GM18499 (cell line): ENCODE measurements around the gene SLC9A5.

Experiments used
- ATAC-seq: cut with Tn5 transposase; IDR thresholded peaks from one replicate; pipeline ENCODE4 v1.9.1; 2021; ENCODE audit warnings: moderate number of reproducible peaks; ENCODE audit not compliant: insufficient read depth, unreplicated experiment

SLC9A5 gene, protein sequence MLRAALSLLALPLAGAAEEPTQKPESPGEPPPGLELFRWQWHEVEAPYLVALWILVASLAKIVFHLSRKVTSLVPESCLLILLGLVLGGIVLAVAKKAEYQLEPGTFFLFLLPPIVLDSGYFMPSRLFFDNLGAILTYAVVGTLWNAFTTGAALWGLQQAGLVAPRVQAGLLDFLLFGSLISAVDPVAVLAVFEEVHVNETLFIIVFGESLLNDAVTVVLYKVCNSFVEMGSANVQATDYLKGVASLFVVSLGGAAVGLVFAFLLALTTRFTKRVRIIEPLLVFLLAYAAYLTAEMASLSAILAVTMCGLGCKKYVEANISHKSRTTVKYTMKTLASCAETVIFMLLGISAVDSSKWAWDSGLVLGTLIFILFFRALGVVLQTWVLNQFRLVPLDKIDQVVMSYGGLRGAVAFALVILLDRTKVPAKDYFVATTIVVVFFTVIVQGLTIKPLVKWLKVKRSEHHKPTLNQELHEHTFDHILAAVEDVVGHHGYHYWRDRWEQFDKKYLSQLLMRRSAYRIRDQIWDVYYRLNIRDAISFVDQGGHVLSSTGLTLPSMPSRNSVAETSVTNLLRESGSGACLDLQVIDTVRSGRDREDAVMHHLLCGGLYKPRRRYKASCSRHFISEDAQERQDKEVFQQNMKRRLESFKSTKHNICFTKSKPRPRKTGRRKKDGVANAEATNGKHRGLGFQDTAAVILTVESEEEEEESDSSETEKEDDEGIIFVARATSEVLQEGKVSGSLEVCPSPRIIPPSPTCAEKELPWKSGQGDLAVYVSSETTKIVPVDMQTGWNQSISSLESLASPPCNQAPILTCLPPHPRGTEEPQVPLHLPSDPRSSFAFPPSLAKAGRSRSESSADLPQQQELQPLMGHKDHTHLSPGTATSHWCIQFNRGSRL

DNA sequence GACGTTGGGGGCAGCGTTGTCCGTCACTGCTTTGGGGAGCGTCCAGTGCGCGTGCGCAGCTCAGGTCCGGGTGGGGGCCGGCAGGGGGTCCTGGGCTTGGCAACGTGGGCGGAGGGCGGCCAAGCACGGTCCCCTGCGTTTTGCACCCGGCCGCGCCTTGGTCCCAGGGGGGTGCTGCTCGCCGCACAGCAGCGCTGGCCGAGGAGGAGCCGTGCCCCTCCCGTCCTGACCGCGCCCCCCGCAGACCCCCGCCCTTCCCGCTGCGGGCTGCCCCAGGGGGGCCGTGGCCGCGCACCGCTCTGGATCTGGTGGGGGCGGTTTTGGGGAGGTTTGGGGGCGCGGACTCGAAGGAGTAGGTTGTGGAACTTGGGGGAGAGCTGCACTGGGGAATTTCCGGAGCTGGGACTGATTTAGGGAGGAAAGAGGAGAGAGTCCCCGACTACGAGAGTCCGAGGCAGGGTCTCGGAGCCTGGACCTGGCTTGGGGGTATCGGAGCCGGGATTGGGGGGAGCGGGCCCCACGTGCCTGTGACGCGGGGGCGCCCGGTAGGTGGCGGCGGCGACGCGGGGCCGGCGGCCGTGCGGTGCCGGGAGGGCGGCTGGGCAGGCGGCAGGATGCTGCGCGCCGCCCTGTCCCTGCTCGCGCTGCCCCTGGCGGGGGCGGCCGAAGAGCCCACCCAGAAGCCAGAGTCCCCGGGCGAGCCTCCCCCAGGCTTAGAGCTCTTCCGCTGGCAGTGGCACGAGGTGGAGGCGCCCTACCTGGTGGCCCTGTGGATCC, at the start of gene SLC9A5:
SLC9A5 (plus strand) TSS at position 579 of the 777 bp plus-strand sequence; CDS start at position 615, 36 bp downstream.
- no peak for ATAC-seq

DNA sequence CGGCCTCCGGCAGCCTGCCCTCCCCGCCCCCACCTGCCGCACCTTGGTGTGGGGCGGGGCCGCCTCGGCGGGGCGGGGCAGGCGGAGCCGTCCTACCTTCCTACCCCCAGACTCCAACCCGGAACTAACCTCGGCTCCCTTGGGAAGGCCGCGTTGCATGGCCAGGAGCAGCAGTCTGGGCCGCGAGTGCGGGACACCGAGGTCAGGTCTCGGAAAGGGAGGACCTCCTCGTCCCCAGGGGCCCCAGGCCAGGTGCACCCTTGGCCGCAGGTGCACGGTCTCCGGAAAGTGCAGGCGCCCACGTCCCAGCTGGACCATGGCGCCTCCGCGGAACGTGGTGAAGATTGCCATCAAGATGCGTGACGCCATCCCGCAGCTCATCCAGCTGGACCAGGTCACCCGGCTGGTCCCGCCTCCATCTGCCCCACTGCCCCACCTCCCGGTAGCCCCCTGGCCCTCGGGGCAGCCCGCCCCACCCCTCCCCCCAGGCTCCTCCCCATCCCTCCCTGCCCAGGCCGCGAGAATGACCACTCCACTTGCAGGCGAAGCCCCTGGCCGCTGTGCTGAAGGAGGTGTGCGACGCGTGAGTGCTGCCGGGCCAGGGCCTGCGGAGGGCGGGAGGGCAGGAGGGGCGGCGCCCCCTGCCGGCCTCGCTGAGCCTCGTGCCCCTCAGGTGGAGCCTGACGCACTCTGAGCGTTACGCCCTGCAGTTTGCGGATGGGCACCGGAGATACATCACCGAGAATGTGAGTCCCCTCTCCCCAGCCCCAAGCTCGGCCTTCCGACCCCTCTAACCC, 49.6 kb upstream of the SLC9A5 start, which contains the start of gene ELMO3:
ELMO3 (plus strand) TSS at position 121 of the 797 bp plus-strand sequence; CDS start at position 317, 196 bp downstream.
- ATAC-seq: no peak

DNA sequence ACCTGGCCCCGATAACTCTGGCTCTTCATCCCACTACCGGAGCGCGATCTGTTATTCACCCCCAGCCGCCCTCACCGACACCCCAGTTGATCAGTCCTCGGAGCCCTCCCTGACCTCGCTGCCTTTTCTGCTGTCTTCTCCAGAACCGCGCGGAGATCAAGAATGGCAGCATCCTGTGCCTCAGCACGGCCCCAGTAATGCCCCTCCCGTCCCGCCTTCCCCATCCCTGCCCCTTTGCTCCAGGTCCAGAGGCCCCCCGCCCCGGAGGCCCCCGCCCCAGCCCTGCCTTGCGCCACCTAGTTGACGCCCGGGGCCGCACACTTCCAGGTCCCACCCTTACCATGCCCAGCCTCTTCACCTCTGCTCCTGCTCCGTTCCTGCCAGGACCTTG, 49.0 kb upstream of the SLC9A5 start:
- ATAC-seq: no peak

DNA sequence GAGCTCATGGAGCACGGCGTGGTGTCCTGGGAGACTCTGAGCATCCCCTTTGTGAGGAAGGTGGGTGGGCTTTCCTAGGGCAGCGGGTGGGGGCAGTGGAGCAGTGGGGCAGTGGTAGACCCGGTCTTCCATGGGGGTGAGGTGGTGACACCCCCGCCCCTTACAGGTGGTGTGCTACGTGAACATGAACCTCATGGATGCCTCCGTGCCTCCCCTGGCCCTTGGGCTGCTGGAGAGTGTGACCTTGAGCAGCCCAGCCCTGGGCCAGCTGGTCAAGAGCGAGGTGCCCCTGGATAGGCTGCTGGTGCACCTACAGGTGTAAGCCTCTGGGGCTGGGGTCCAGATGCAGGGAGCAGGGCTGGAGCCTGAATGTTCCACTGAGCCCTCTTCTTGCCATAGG, 48.3 kb upstream of the SLC9A5 start:
- ATAC-seq: no peak

DNA sequence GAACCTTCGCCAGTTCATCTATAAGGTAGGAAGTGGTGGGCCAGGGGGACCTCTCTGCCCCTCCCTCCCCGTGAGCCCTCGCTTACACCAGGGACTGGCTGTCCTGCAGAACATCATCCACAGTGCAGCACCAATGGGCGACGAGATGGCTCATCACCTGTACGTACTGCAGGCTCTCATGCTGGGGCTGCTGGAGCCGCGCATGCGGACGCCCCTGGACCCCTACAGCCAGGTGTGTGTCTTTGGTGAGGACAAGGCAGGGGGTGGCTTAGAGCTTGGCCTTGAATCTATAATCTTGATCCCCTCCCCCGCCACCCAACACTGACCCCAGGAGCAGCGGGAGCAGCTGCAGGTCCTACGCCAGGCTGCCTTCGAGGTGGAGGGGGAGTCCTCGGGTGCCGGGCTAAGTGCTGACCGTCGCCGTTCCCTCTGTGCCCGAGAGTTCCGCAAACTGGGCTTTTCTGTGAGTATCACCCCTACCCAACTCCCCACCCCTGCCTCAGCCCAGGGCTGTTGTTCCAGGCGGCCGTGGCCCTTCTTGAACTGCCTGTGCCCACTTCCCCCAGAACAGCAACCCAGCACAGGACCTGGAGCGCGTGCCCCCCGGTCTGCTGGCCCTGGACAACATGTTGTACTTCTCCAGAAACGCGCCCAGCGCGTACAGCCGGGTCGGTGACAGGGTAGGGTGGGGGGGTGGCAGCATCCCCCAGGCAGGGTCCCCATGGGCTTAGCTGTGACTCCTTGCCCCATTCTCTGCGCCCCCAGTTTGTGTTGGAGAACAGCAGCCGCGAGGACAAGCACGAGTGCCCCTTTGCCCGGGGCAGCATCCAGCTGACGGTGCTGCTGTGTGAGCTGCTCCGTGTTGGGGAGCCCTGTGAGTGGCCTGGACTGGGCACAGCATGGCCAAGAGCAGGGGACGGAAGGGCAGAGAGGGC, 47.1 kb upstream of the SLC9A5 start:
- no peak for ATAC-seq

DNA sequence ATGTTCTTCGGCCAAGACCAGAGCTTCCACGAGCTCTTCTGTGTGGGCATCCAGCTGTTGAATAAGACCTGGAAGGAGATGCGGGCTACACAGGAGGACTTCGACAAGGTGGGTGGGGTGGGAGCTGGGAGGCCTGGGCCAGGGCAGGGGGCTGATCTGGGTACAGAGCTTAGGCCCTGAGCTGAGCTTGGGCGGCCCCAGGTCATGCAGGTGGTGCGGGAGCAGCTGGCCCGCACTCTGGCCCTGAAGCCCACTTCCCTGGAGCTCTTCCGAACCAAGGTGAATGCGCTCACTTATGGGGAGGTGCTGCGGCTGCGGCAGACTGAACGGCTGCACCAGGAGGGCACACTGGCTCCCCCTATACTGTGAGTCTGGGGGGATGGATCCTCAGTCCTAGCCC, 46.4 kb upstream of the SLC9A5 start:
- no peak for ATAC-seq

DNA sequence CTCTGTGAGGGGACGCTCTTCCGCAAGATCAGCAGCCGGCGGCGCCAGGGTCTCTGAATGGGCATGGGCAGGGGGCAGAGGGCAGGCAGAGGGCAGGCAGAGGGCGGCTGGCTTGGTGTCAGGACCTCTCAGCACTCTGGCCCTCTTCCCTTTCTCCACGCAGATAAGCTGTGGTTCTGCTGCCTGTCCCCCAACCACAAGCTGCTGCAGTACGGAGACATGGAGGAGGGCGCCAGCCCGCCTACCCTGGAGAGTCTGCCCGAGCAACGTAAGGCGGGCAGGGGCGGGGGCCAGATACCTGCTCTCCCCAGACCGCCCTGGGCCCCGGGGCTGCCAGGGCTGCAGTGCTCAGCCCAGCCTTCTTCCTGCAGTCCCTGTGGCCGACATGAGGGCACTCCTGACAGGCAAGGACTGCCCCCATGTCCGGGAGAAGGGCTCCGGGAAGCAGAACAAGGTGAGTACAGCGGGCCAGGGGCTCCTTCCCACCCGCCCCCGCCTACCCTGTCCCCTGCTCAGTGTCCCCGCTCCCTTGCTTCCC, 45.8 kb upstream of the SLC9A5 start:
- ATAC-seq: no peak

DNA sequence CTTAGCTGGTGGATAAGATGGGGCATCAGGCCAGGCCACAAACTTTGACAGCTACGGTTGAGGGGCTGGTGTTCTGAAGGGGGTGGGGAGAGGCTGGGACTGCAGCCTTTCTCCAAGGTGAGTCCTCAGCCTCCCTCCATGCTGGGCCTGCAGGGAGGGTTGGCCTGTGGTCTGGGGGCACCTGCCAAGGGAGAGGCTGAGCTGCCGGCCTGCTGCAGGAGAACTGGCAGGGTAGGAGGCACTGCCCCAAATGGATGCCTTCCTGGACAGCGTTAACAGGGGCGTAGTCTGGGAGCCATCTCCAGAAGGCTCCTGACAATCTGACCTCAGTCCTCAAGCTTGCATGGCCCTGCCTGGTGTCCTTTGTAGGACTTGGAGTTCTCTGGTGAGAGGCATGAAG, 44.7 kb upstream of the SLC9A5 start:
- no peak for ATAC-seq

DNA sequence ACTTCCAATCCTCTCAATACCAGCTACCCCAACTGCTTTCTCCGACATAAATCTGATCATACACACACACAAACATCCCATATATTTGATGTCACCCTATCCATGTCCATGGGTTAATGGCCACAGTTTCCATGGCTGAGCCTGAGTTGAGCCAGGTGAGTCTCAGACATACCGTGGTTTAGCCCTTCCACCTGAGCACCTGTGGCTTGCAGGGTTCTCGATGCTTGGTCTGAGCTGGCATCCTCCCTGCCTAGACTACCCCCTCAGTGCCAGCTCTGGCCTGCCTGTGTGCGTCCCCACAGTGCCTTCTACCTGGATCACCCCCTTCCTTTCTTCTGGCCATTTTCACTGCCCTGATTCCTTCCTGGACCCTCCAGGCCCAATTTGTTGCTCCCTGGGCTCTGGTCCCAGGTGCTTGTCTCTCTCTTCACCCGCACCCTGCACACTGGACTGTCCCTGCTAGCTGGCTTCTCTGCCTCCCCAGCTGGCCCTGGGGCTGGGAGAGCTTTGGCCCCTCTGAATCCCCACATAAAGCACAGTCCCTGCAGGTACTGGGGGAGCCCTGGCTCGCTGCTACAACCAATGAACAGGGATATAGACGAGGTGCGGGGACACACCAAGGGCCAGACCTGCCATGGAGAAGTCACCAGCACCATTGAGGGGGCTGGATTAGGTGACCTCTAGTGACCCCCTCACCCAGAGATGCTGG, 42.5 kb upstream of the SLC9A5 start:
- no peak for ATAC-seq

DNA sequence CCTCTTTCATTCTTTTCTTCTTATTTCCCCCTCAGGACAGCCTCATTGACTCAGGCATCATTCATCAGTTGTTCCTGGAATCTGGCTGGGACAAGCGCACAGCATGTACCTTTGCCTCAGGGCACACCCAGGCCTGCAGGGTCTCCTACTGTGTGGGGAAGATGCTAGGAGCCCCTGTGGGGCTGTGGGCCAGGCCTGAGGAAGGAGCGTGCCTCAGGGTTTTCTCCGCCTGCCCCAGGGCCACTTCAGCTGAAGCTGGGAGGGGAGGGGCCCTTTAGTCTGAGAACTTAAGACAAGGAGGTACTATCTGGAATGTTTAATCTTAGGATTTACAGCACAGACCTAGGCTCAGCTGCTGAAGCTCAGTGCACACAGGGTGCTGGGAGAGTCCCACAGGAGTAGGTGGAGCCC, 41.9 kb upstream of the SLC9A5 start:
- no peak for ATAC-seq

DNA sequence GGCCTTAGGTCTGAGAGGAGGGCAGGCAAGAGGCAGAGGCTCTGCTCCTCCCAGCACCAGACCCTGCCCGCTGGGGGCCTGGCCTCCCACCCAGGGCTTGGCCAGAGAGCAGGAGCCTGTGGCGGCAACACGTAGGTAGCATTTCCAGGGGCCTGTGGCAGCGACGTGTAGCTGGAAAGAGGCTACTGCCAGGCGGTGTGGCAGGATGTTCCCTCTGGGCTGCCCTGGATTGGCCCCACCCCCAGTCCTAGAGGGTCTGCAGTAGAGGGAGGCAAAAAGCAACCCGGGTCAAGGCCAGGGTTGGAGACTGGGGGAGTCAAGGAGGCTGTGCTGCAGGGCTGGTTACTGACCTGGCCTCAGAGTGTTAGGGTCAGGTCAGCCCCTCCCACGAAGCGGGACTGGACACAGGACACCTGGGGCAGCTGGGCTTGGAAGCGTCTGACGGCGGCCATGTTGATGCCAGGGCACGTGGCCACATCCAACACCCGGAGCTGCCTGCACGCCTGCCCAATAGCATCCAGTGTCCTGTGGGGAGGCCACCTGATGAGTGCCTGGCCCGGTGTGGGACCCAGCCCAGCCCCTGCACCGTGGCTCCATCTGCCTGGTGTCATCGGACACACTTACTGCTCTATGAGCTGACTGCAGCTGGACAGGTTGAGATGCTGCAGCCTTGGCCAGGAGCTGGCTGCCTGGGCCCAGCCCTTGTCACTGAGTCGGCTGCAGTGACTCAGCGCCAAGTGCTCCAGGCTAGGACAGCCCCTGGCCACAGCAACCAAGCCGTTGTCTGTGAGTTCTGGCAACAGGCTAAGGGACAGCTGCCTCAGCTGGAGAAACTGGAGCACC, 41.3 kb upstream of the SLC9A5 start:
- ATAC-seq: no peak

DNA sequence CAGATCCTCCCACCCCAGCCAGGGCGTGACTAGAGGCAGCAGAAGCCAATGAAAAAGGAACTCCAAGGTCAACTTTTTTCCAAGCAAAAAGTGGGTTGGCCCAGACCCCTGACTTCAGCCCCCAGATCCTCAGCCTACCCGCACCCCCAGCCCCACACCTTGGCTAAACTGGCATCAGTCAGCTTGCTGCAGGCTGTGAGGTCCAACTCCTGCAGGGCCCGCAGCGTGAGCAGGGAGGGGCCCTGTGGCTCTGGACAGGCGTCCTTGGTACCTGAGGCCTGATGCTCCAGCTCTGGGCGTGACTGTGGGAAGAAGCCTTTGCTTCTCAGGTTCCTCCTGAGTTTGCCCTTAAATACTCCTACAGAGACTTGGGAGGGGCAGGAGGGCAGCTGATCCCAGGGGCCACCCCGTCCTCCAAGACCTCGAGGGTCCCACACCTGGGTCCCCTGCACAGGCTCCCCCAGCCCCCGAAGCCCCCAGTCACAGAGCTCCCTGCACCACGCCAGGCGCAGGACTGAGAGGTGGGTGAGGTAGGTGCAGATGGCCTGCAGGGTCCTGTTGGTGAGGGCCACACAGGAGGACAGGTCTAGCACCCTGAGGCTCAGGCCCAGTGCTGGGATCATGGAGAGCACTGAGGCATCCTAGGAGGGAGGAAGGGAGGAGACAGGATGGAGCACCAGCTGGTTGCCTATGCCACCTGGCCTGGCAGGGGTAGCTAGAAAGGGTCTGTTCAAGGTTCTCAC, 40.5 kb upstream of the SLC9A5 start:
- ATAC-seq: no peak

DNA sequence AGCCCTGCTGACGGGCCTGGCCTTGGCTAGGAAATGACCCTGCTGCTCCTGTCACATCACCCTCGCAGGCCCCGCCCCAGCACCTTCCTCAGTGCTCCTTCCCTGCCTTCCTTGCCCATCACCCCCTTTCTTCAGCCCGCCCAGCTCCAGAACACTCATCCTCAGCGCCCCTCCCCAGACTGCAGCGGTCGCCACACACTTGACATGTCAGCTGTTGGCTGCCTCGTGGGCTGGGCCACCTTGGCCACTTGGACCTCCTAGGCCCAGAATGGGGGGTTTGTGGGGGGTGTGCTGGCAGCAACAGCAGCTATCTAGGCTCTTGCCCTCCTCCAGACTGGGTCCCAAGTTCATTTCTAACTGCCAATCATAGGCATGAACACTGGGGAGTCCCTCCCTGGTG, 39.2 kb upstream of the SLC9A5 start:
- no peak for ATAC-seq

DNA sequence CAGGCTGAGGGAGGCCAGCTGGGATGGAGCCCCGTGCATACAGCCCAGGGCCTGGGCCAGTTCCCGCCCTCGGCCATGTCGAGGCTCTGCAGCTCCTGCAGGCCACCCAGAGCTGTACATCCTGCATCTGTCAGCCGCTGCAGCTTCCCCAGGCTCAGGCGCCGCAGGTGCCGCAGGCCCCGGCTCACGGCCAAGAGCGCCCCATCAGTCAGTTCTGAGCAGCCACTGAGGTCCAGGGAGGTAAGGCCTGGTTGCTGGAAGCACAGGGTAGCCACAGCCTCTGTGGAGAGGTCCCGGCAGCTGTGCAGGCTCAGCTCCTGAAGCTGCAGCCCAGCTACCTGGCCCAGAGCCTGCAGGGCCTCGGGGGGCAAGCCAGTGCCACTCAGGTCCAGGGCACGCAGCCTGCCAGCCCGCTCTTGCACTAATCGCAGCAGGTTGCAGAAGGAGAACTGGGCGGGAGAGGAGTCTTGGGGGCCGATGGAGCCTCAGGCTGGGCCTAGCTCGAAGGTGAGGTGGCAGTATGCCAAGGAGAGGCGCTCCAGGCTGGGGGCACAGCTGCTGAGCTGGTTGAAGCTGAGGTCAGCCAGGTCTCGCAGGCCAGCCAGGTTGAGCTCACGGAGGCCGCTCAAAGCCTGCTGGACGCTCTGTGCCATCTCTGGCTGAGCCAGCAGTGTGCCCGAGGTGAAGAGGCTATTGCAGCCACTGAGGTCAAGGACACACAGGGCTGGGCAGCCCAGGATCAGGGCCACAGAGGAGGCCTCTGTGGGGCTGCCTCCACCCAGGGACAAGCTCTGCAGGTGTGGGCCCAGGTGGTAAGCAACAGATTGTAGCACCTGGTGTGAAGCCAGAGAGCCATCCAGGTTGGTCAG, 38.5 kb upstream of the SLC9A5 start:
- no peak for ATAC-seq

DNA sequence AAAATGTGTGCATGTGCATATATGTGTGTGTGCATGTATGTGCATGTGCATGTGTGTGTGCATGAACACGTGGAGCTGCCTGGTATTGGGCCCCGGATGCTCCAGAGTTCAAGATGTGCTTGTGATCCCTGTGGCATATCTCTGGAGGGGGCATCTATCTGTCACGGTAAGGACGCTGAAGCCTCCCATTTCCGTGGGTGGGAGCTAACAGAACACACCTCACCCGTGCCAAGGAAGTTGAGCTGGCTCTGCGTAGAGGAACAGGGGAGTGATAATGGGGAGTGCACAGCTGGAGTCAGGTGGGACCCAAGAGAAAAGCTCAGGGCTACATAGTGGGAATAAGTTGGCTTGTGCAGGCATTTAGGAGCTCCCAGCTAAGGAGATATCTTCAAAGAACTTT, 37.1 kb upstream of the SLC9A5 start:
- no peak for ATAC-seq
